Measurements from ENCODE around the gene UGT1A7. TPM values are rescaled to one million over a fixed set of nuclear protein-coding genes. Genes with fewer than 3 reads are reported as not detected.

Gene UGT1A7
- polyA plus RNA-seq, 1 donor (not counting 4 experiments of a cell fraction or from before 2014, with no cell fraction given): 0.87 TPM

- Histone ChIP-seq H3K36me3 (ENCODE audit: control insufficient read depth in 2 of 2, extremely low read depth in 1 of 2, insufficient read depth in 2 of 2, low read length in 2 of 2) (peaks cover 11 to 15% of the 10 kb centered on the region in 2 experiments), H3K4me1 (ENCODE audit: control insufficient read depth, extremely low read depth, insufficient read depth, low read length) (no peaks in the 10 kb centered on the region), H3K27ac (ENCODE audit: control insufficient read depth, insufficient read depth, low read length) (no peak overlapping the region), H3K9me1 (ENCODE audit: control insufficient read depth, extremely low read depth, insufficient read depth, low read length) (no peaks in the 10 kb centered on the region), H3K27me3 (ENCODE audit: control insufficient read depth, extremely low read depth, insufficient read depth, low read length) (no peaks in the 10 kb centered on the region), H3K4me2 (ENCODE audit: control insufficient read depth, extremely low read depth, insufficient read depth, low read depth, low read length) (no peak overlapping the region), H2AFZ (ENCODE audit: control insufficient read depth, low read length) (no peak overlapping the region), H3K79me2 (ENCODE audit: control insufficient read depth, insufficient read depth, low read length) (no peaks in the 10 kb centered on the region), H4K20me1 (ENCODE audit: control insufficient read depth, extremely low read depth, insufficient read depth, low read length) (no peaks in the 10 kb centered on the region), H3K4me3 (ENCODE audit: control insufficient read depth in 2 of 3, extremely low read depth in 1 of 3, insufficient read depth in 2 of 3, low read depth in 1 of 3, low read length in 3 of 3) (no peak overlapping the region), H3K9me3 (ENCODE audit: control insufficient read depth, low read depth, low read length) (peaks cover 3% of the 10 kb centered on the region), H3K9ac (ENCODE audit: control insufficient read depth, extremely low read depth, insufficient read depth, low read length) (no peak overlapping the region)
- TF ChIP-seq CTCF (optimal IDR thresholded peaks at IDR 0.05 in 1 of 3, IDR thresholded peaks at IDR 0.05 in 1 of 3, conservative IDR thresholded peaks at IDR 0.05 in 1 of 3; ENCODE audit: extremely low read depth in 1 of 3, insufficient read depth in 2 of 3, low read length in 3 of 3) (no peak), EZH2 (IDR thresholded peaks at IDR 0.05; ENCODE audit: low read length) (no peak)
- DNase-seq (ENCODE audit: low read depth, low spot score) (no peak), FAIRE-seq (no peak)
- dilution Hi-C loops (cut with MboI; ENCODE audit: extremely low pct_ligation_motif_present, low sequenced_read_pairs): no loop called here
Measured at GRCh38 chr2:233773854-233774253, 92.2 kb downstream of the UGT1A7 start.

GRCh38 chr2:233775414-233775813, 93.7 kb downstream of the UGT1A7 start:
- Histone ChIP-seq H3K9me1 (ENCODE audit: control insufficient read depth, extremely low read depth, insufficient read depth, low read length) (no peaks in the 10 kb centered on the region), H3K79me2 (ENCODE audit: control insufficient read depth, insufficient read depth, low read length) (no peaks in the 10 kb centered on the region), H3K27ac (ENCODE audit: control insufficient read depth, insufficient read depth, low read length) (no peak overlapping the region), H4K20me1 (ENCODE audit: control insufficient read depth, extremely low read depth, insufficient read depth, low read length) (no peaks in the 10 kb centered on the region), H3K9ac (ENCODE audit: control insufficient read depth, extremely low read depth, insufficient read depth, low read length) (no peak overlapping the region), H3K27me3 (ENCODE audit: control insufficient read depth, extremely low read depth, insufficient read depth, low read length) (no peaks in the 10 kb centered on the region), H3K4me2 (ENCODE audit: control insufficient read depth, extremely low read depth, insufficient read depth, low read depth, low read length) (no peak overlapping the region), H3K9me3 (ENCODE audit: control insufficient read depth, low read depth, low read length) (peaks cover 3% of the 10 kb centered on the region), H2AFZ (ENCODE audit: control insufficient read depth, low read length) (no peak overlapping the region), H3K4me1 (ENCODE audit: control insufficient read depth, extremely low read depth, insufficient read depth, low read length) (no peaks in the 10 kb centered on the region), H3K36me3 (ENCODE audit: control insufficient read depth in 2 of 2, extremely low read depth in 1 of 2, insufficient read depth in 2 of 2, low read length in 2 of 2) (peaks cover 0 to 9% of the 10 kb centered on the region in 2 experiments), H3K4me3 (ENCODE audit: control insufficient read depth in 2 of 3, extremely low read depth in 1 of 3, insufficient read depth in 2 of 3, low read depth in 1 of 3, low read length in 3 of 3) (no peak overlapping the region)
- no peak for FAIRE-seq
- dilution Hi-C loops (cut with MboI; ENCODE audit: extremely low pct_ligation_motif_present, low sequenced_read_pairs): no loop called here
- TF ChIP-seq EZH2 (IDR thresholded peaks at IDR 0.05; ENCODE audit: low read length) (no peak), CTCF (optimal IDR thresholded peaks at IDR 0.05 in 1 of 3, IDR thresholded peaks at IDR 0.05 in 1 of 3, conservative IDR thresholded peaks at IDR 0.05 in 1 of 3; ENCODE audit: extremely low read depth in 1 of 3, insufficient read depth in 2 of 3, low read length in 3 of 3) (no peak)
- no peak for DNase-seq (ENCODE audit: low read depth, low spot score)
